Dedifferentiated amniotic fluid mesenchymal stem cell (primary cell): Measurements from ENCODE around the gene CEP112.
A peak's percentile ranks its signal among the peaks of the same experiment; 100 is the strongest.

Experiments
- DNase-seq: peaks from one replicate; pipeline ENCODE4 v3.0.0-alpha.2; 2016; ENCODE audit errors: extremely low spot score

CEP112 gene

DNA sequence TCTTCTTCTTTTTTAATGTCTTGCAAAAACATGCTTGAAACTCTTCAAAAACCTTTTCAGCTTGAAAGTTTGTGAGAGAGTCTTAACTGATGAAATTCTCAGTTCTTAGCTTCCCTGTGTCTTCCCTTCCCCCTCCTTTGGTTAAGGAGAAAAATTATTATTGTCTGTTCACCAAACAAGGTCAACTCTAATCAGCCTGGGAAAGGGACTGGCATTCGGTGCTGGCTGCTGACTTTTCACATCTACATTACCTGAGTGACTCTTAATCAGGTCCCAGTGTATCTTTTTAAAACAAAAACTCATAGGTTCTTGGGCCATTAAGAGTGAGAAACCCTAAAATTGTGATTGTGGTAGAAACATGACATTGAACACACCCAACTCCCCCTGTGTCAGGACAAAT, 591.4 kb downstream of the CEP112 start:
- DNase-seq: no peak

- DNase-seq: no peak
These were observed 592.3 kb downstream of the CEP112 start for GRCh38 chr17:65599650-65600049.

GRCh38 chr17:65598746-65599145, 593.2 kb downstream of the CEP112 start:
- no peak for DNase-seq

- no peak for DNase-seq
These were observed 596.8 kb downstream of the CEP112 start for GRCh38 chr17:65595071-65595656.

- DNase-seq: peak; percentile 18
These were observed 597.8 kb downstream of the CEP112 start for GRCh38 chr17:65593855-65594845.

DNA sequence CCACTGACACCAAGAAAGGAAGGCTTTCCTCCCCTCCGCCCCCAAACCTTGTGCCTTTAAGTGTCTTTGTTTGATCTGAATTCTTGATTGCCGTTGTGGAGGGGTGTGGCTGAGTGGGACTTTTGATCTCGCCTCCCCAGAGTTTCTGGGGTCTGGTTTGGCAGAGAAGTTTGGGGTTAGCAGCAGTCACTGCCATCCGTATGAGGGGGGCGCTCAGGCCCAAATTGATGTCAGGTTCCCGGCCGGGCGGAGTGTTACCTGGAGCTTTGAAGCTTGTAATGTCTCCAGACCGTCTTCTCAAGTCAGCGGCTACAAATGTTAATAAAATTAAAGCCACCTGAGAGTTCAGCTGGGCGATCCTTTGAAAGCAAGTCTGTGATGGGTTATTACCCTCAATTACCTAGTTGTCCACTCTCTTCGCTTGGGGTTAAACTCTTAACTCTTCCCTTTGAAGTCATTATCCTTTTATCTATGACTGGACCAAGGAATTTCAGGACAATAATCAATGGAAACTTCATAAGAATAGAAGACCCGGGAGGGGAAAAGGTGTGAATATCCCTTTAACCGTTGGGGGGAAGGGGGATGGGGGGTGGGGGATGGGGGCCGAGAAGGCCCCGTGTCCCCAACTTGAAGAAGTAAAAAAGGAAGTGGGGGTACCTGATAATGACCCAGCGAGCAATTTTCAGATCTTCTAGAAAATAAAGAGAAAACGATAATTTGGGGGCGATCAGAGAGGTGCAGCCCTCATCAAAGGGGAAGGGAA, 598.7 kb downstream of the CEP112 start:
- no peak for DNase-seq

- DNase-seq: no peak
These were observed 599.6 kb downstream of the CEP112 start for GRCh38 chr17:65592125-65592965.

DNA sequence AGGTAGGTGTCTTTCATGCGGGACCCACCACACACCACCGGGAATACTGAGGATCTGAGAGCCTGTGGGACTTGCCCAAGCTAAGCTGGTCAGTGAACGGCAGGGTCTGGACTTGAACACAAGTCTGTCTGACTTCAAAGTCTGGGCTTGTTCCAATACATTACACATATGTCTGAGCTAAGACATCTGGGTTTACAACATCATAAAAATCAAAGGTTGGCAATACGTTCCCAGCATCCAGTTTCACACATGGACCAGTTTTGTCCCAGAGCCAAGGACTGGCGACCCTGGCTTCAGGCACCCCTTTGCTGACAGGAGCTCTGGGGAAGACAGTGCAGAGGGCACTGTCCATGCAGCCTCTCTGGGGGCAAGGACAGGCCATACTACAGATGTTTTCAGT, 602.6 kb downstream of the CEP112 start:
- DNase-seq: no peak

- no peak for DNase-seq
These were observed 603.6 kb downstream of the CEP112 start for GRCh38 chr17:65588181-65588808.

DNA sequence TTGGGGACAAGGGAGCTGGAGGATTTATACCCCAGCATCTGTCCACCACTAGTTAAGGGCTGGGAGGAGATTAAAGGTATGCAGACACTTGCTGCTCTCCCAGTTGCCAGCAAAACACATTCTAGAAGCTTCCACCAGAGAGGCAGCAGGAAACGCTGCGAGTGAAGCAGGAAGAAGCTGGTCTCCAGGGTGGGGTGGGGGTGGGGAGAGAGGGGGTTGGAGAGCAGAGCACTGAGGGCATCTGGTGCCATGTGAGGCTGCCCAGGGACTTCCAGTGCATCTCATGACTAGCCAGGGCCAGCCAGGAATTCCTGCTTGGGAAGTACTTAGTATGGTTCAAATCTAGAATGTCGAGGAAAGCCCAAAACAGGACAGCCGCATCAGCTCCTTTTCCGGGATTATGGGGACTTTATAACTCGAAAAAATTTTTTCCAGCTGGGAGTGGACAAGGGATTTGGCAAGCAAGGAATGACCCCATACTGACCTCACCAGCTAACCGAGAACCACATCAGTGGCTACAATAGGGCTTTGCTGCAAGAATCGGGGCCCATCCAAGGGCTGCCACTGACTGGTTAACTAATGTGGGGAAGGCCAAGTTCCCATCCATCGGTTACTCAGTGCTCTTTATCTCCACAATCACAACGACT, 604.3 kb downstream of the CEP112 start:
- no peak for DNase-seq

GRCh38 chr17:65586899-65587298, 605.0 kb downstream of the CEP112 start:
- no peak for DNase-seq
